SK-N-SH (cell line): ENCODE results near the gene CCDC18. TPM values are rescaled to one million over a fixed set of nuclear protein-coding genes. Genes with fewer than 3 reads are reported as not detected.

ENCODE experiments used
- CTCF ChIA-PET: fragments of 300-600, 350-600 bp; formaldehyde crosslinking; extraction: SDS; loops from one replicate; lab custom pipeline; 2021; lab: Yijun Ruan, JAX
- POLR2A ChIA-PET: fragments of 350-600 bp; sonication (Branson Sonifier 250); formaldehyde crosslinking; extraction: SDS; loops from one replicate; lab custom pipeline; 2020; ENCODE audit warnings: antibody characterized with exemption, inconsistent platforms; lab: Yijun Ruan, JAX
- DNase-seq: peaks from one replicate; pipeline ENCODE4 v3.0.0; 2012
- H2AFZ ChIP-seq: fragments of 200-600 bp; sonication (generic); 2 replicates; pipeline ENCODE4 v1.8.1; 2016; ENCODE audit warnings: antibody characterized with exemption, mild to moderate bottlenecking, low read depth
- H3F3A ChIP-seq: fragments of 200-600 bp; sonication (generic); replicated peaks from 2 replicates; pipeline ENCODE3; 2016; ENCODE audit warnings: antibody characterized with exemption, mild to moderate bottlenecking; ENCODE audit not compliant: insufficient read depth
- H3K27ac ChIP-seq, 2 experiments: fragments of 200-500 bp in 1 of 2; fragments of 200-600 bp in 1 of 2; sonication (Bioruptor generic) in 1 of 2; sonication (generic), shearing (Covaris generic) in 1 of 2; 2 replicates each; pipeline versions ENCODE4 v1.5.1 to v1.6.1; 2014 to 2016; ENCODE audit warnings: low read depth in 2 of 2, inconsistent platforms in 1 of 2, low read length in 1 of 2, mild to moderate bottlenecking in 1 of 2, mixed read lengths in 1 of 2
- H3K27me3 ChIP-seq: fragments of 200-600 bp; sonication (generic), shearing (Covaris generic); 2 replicates; pipeline ENCODE4 v1.6.1; 2016; ENCODE audit warnings: mixed run types; ENCODE audit not compliant: insufficient read depth
- H3K36me3 ChIP-seq, 2 experiments: fragments of 200-500 bp in 1 of 2; fragments of 200-600 bp in 1 of 2; sonication (Bioruptor generic) in 1 of 2; sonication (generic) in 1 of 2; replicated peaks in 1 of 2; 2 replicates each; pipeline versions ENCODE3 to v1.5.1; 2014 to 2016; ENCODE audit warnings: low read length in 1 of 2, mild to moderate bottlenecking in 1 of 2; ENCODE audit not compliant: insufficient read depth in 2 of 2, control insufficient read depth in 1 of 2
- H3K4me1 ChIP-seq, 2 experiments: fragments of 200-500 bp in 1 of 2; fragments of 200-600 bp in 1 of 2; sonication (Bioruptor generic) in 1 of 2; sonication (generic), shearing (Covaris generic) in 1 of 2; 2 replicates each; pipeline versions ENCODE4 v1.5.1 to v1.6.1; 2014 to 2016; ENCODE audit warnings: low read depth in 1 of 2, low read length in 1 of 2, mixed run types in 1 of 2; ENCODE audit not compliant: insufficient read depth in 2 of 2, control insufficient read depth in 1 of 2
- H3K4me2 ChIP-seq: fragments of 200-600 bp; sonication (generic), shearing (Covaris generic); 2 replicates; pipeline ENCODE4 v1.6.1; 2017; ENCODE audit warnings: mixed run types
- H3K4me3 ChIP-seq, 2 experiments: fragments of 200-500 bp in 1 of 2; fragments of 200-600 bp in 1 of 2; sonication (Bioruptor generic) in 1 of 2; sonication (generic), shearing (Covaris generic) in 1 of 2; 2 replicates each; pipeline versions ENCODE4 v1.5.1 to v1.8.1; 2014 to 2016; ENCODE audit warnings: low read depth in 2 of 2, inconsistent platforms in 1 of 2, low read length in 1 of 2, mild to moderate bottlenecking in 1 of 2, mixed read lengths in 1 of 2, moderate library complexity in 1 of 2
- H3K79me2 ChIP-seq: fragments of 200-600 bp; sonication (generic); 2 replicates; pipeline ENCODE4 v1.8.1; 2017; ENCODE audit warnings: mild to moderate bottlenecking; ENCODE audit not compliant: insufficient read depth
- H3K9ac ChIP-seq: fragments of 200-600 bp; sonication (generic); 2 replicates; pipeline ENCODE4 v1.6.1; 2017; ENCODE audit warnings: mixed run types
- H3K9me2 ChIP-seq: fragments of 200-600 bp; sonication (generic); 2 replicates; pipeline ENCODE4 v1.6.1; 2017; ENCODE audit warnings: mixed run types
- H3K9me3 ChIP-seq: fragments of 200-600 bp; sonication (generic); 2 replicates; pipeline ENCODE4 v1.6.1; 2017; ENCODE audit warnings: mixed run types, mild to moderate bottlenecking, moderate library complexity
- H4K20me1 ChIP-seq: fragments of 200-600 bp; sonication (generic); 2 replicates; pipeline ENCODE4 v1.6.1; 2017; ENCODE audit warnings: mild to moderate bottlenecking, mixed run types; ENCODE audit not compliant: insufficient read depth
- CHD2 ChIP-seq: fragments of 150-350 bp; IDR thresholded peaks from 2 replicates; pipeline ENCODE4 v1.6.1; 2018; ENCODE audit warnings: low read length; ENCODE audit not compliant: partially characterized antibody
- ELF1 ChIP-seq: IDR thresholded peaks from 2 replicates; pipeline ENCODE4 v1.4.0; 2012
- FOSL2 ChIP-seq: IDR thresholded peaks from 2 replicates; pipeline ENCODE4 v1.4.0; 2012; ENCODE audit warnings: low read depth, mild to moderate bottlenecking, moderate library complexity, borderline replicate concordance
- FOXJ3 ChIP-seq: sonication (generic); formaldehyde crosslinking; IDR thresholded peaks from 2 replicates; pipeline ENCODE4 v1.5.1; 2020; ENCODE audit warnings: mild to moderate bottlenecking, missing genetic modification reagents
- FOXM1 ChIP-seq: IDR thresholded peaks from 2 replicates; pipeline ENCODE4 v1.4.0; 2012; ENCODE audit warnings: low read depth, mild to moderate bottlenecking
- GABPA ChIP-seq: IDR thresholded peaks from 2 replicates; pipeline ENCODE4 v1.4.0; 2012; ENCODE audit warnings: low read depth, mild to moderate bottlenecking
- JUND ChIP-seq: IDR thresholded peaks from 2 replicates; pipeline ENCODE4 v1.4.0; 2012
- RAD21 ChIP-seq: IDR thresholded peaks from 2 replicates; pipeline ENCODE4 v1.6.1; 2012; ENCODE audit warnings: mild to moderate bottlenecking, low read length
- SMC3 ChIP-seq: IDR thresholded peaks from 2 replicates; pipeline ENCODE4 v1.6.1; 2012; ENCODE audit warnings: low read depth, low read length, improper control_type of control experiment
- TEAD4 ChIP-seq: IDR thresholded peaks from 2 replicates; pipeline ENCODE4 v1.4.0; 2012; ENCODE audit warnings: mild to moderate bottlenecking, borderline replicate concordance; ENCODE audit not compliant: insufficient read depth
- ZBTB33 ChIP-seq: IDR thresholded peaks from 2 replicates; pipeline ENCODE4 v1.4.0; 2012; ENCODE audit warnings: low read depth, borderline replicate concordance
- WGBS: methylation state at CpG from one replicate; pipeline ENCODE4 v1.1.6; 2017; ENCODE audit warnings: low lambda C conversion rate; 5-methylcytosine and 5-hydroxymethylcytosine counted together
- polyA plus RNA-seq, 3 experiments: library from polyadenylated mRNA; depleted of rRNA; stranded (reverse); fragments of >200 nt; gene quantifications; 2 replicates each; pipeline ENCODE4 v1.2.3, GENCODE V29; 2012
- TF ChIP-seq, protein P1 (sequence below): fragments of 150-350 bp; IDR thresholded peaks from 2 replicates; pipeline ENCODE4 v1.6.1; 2016; ENCODE audit warnings: mild to moderate bottlenecking, low read depth, low read length
- TF ChIP-seq, protein P2 (sequence below): IDR thresholded peaks from 2 replicates; pipeline ENCODE4; 2012
- TF ChIP-seq, protein P3 (sequence below): fragments of 200-600 bp; sonication (generic); IDR thresholded peaks from 2 replicates; pipeline ENCODE4 v1.6.1; 2017; ENCODE audit warnings: antibody characterized with exemption, mild to moderate bottlenecking, moderate library complexity

Gene CCDC18
- polyA plus RNA-seq, 1 of the 3 experiments (the other 2 are of a cell fraction) = 4.0 TPM

DNA sequence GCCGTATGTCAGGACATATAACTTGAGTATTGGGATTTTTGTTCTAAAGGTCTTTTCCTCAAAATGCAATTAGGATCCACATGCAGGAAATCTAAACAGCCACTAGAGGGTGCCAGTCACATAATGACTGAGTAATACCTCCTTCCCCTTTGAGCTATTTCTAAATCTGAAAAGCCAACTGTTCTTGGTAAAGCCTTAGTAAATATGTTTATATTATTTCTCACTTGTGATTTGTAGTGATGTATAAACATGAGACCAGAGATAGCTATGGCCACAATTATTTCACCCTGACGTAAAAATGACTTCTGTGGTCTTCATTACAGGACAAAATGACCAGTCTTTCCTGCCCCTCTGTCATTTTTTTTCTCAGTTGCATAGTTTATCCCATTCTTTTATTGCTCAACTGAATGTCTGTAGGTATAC, 124.2 kb downstream of the CCDC18 start:
- POLR2A ChIA-PET = interaction anchor here (1.0 kb wide), 2 partner anchors 40 to 225 kb away, joined by 3 read pairs; partner anchors contain the start of gene MTF2

GRCh38 chr1:93306920-93307319, 126.4 kb downstream of the CCDC18 start:
- CTCF ChIA-PET = no interaction called here
- Histone ChIP-seq H3K27ac (no peak overlapping the region), H3K36me3 (no peaks in the 10 kb centered on the region), H3K27me3 (no peaks in the 10 kb centered on the region), H4K20me1 (no peaks in the 10 kb centered on the region), H3K9me3 (no peaks in the 10 kb centered on the region), H3K4me1 (no peaks in the 10 kb centered on the region), H3K79me2 (no peaks in the 10 kb centered on the region), H3K9me2 (no peaks in the 10 kb centered on the region), H2AFZ (no peak overlapping the region), H3K4me3 (no peak overlapping the region), H3K4me2 (no peak overlapping the region), H3F3A (no peaks in the 10 kb centered on the region), H3K9ac (no peak overlapping the region)
- TF ChIP-seq FOSL2 (no peak), ZBTB33 (no peak), GABPA (no peak), JUND (no peak), CHD2 (no peak), ELF1 (no peak), FOXM1 (no peak), FOXJ3 (no peak), TEAD4 (no peak), RAD21 (no peak)
- TF ChIP-seq, protein P1, sequence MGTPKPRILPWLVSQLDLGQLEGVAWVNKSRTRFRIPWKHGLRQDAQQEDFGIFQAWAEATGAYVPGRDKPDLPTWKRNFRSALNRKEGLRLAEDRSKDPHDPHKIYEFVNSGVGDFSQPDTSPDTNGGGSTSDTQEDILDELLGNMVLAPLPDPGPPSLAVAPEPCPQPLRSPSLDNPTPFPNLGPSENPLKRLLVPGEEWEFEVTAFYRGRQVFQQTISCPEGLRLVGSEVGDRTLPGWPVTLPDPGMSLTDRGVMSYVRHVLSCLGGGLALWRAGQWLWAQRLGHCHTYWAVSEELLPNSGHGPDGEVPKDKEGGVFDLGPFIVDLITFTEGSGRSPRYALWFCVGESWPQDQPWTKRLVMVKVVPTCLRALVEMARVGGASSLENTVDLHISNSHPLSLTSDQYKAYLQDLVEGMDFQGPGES = no peak
- POLR2A ChIA-PET = no interaction called here
- no peak for DNase-seq

More for the DNA sequence above, 124.2 kb downstream of the CCDC18 start:
- 42% methylated on average over 2 of the region's 2 CpGs for WGBS
- DNase-seq = peak; percentile 63
- no peaks in the 10 kb centered on the region for H3F3A ChIP-seq
- no peak overlapping the region for H2AFZ ChIP-seq
- no peaks in the 10 kb centered on the region for H3K9me2 ChIP-seq
- H4K20me1 ChIP-seq = no peaks in the 10 kb centered on the region
- no peaks in the 10 kb centered on the region for H3K9me3 ChIP-seq
- H3K27me3 ChIP-seq = no peaks in the 10 kb centered on the region
- no peak overlapping the region for H3K4me2 ChIP-seq
- H3K9ac ChIP-seq = no peak overlapping the region
- TF ChIP-seq RAD21 = peak; percentile 94
- TF ChIP-seq ELF1 = no peak
- TF ChIP-seq, protein P2, sequence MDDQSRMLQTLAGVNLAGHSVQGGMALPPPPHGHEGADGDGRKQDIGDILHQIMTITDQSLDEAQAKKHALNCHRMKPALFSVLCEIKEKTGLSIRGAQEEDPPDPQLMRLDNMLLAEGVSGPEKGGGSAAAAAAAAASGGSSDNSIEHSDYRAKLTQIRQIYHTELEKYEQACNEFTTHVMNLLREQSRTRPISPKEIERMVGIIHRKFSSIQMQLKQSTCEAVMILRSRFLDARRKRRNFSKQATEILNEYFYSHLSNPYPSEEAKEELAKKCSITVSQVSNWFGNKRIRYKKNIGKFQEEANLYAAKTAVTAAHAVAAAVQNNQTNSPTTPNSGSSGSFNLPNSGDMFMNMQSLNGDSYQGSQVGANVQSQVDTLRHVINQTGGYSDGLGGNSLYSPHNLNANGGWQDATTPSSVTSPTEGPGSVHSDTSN = no peak
- TF ChIP-seq, protein P3, sequence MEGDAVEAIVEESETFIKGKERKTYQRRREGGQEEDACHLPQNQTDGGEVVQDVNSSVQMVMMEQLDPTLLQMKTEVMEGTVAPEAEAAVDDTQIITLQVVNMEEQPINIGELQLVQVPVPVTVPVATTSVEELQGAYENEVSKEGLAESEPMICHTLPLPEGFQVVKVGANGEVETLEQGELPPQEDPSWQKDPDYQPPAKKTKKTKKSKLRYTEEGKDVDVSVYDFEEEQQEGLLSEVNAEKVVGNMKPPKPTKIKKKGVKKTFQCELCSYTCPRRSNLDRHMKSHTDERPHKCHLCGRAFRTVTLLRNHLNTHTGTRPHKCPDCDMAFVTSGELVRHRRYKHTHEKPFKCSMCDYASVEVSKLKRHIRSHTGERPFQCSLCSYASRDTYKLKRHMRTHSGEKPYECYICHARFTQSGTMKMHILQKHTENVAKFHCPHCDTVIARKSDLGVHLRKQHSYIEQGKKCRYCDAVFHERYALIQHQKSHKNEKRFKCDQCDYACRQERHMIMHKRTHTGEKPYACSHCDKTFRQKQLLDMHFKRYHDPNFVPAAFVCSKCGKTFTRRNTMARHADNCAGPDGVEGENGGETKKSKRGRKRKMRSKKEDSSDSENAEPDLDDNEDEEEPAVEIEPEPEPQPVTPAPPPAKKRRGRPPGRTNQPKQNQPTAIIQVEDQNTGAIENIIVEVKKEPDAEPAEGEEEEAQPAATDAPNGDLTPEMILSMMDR = peak; percentile 94
- TF ChIP-seq SMC3 = peak; percentile 85
- TF ChIP-seq, all 33 proteins: peak for 3
- Histone ChIP-seq H3K79me2 (no peaks in the 10 kb centered on the region), H3K4me1 (no peaks in the 10 kb centered on the region), H3K27ac (no peak overlapping the region), H3K4me3 (no peak overlapping the region; a peak in 1 of 4 replicates), H3K36me3 (no peaks in the 10 kb centered on the region)
- CTCF ChIA-PET = interaction anchor here (0.5 to 3.4 kb wide), 79 partner anchors 8 to 1031 kb away, joined by 3 to 34 read pairs (median 4); partner anchors contain the start of genes DR1 and RPL5
